ENCODE data around the gene ILKAP.

DNA sequence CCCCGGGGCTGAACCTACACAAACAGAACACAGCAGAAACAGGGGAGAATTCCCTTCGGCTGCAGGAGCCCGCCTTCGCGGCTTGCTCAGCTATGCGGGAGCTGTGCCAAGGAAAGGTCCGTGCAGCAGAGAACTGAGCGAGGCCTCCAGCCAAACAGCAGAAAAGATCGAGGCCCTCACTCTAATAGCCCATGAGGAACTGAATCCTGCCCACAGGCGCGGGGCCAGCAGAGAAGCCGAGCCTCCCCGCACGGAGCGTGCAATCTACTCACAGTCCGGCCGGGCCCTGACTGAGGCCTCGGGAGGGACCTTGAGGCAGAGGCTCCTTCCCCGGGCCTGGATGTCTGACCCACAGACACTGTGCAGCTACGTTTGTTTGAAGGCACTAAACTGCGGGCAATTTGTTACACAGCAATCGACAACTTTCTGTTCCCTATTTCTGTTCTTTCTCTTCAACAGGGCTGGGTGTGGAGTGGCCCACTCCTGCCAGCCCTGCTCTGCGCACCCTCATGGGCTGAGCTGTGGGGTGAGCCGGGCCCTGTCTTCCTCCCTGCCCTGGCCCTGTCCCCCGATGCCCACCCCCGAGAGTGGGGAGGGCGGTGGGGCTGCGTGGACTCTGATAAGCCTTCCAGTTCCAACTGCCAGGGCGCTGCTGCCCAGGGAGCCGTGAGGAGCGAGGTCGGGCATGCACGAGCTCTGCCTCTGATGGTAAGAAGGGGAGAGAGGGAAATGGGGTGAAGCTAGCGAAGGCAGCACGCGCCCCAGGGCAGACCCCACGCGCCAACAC lies 22.6 kb upstream of the ILKAP start:
- TF ChIP-seq, protein P1, sequence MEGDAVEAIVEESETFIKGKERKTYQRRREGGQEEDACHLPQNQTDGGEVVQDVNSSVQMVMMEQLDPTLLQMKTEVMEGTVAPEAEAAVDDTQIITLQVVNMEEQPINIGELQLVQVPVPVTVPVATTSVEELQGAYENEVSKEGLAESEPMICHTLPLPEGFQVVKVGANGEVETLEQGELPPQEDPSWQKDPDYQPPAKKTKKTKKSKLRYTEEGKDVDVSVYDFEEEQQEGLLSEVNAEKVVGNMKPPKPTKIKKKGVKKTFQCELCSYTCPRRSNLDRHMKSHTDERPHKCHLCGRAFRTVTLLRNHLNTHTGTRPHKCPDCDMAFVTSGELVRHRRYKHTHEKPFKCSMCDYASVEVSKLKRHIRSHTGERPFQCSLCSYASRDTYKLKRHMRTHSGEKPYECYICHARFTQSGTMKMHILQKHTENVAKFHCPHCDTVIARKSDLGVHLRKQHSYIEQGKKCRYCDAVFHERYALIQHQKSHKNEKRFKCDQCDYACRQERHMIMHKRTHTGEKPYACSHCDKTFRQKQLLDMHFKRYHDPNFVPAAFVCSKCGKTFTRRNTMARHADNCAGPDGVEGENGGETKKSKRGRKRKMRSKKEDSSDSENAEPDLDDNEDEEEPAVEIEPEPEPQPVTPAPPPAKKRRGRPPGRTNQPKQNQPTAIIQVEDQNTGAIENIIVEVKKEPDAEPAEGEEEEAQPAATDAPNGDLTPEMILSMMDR (IDR thresholded peaks at IDR 0.05; ENCODE audit: borderline replicate concordance, extremely low read depth, low read length, poor library complexity, severe bottlenecking), result no peak
- TF ChIP-seq EZH2 (IDR thresholded peaks at IDR 0.05; ENCODE audit: borderline replicate concordance, low read depth, low read length, severe bottlenecking), result no peak

Data from DND-41 (cell line).